ENCODE data around the gene SLC9C2. TPM values are rescaled to one million over a fixed set of nuclear protein-coding genes. Genes with fewer than 3 reads are reported as not detected.

SLC9C2 gene
- total RNA-seq, 1 experiment from 2014 or later: not detected

DNA sequence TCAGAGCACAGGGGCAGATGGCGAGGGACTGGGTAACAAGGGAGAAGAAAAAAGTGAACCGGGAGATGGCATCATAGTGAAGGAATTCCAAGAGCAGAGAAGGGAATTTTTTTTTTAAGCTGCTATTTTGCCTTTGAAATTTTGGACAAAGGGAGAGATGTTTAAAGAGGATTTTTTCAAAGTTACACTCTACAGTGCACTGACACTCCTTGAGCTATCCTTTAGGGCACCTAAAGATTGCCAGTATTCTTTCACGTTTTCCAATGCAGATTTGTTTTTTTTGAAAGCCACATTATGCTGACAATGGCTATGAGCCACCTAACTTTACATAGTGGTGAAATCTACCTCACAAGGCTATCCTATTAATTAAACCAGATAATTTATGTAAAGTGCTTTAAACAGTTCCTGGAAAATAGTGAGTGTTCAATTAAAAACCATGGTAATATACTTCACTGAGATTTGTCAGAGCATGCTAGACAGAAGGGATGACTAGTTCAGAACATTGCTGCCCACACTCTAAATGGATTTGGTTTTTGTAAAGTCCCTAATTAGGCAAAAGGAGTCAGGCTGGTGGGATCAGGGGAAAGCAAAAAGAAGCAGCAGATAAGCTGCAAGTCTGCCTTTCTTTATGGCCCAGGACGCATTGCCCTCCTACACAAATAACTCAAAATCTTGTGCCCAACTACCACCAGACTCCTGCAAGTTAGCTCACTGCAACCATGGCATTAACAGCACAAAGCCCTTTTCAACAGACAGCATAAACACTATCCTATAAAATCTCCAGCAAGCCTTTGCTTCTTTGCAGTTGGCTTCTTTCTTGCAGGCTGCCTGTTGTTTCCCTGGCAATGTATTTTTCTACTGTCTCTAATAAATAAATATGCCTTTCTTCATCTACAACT, 71.8 kb downstream of the SLC9C2 start:
- ChIA-PET POLR2A (no interaction called here), CTCF (no interaction called here)
- H3K9me3 ChIP-seq (ENCODE audit: control insufficient read depth, insufficient read depth, low read depth, low read length): no peaks in the 10 kb centered on the region
- no TSS peak for BruUV-seq (replicated peaks)
- DNase-seq (ENCODE audit: low read depth, low spot score) (no peak), ATAC-seq (no peak)
- H3K36me3 ChIP-seq (ENCODE audit: control insufficient read depth, insufficient read depth, low read length): no peaks in the 10 kb centered on the region
- in situ Hi-C loops (cut with HindIII; ENCODE audit: low pct_unique_long_range_greater_than_20kb, low sequenced_read_pairs) (no loop called here), intact Hi-C loops (cut with micrococcal nuclease; ENCODE audit: unreplicated experiment) (no loop called here)
- H3K4me3 ChIP-seq (ENCODE audit: low read depth in 2 of 2, low read length in 2 of 2): no peak overlapping the region
- H3K27ac ChIP-seq (ENCODE audit: low read length): no peak overlapping the region
- TF ChIP-seq, protein P1, sequence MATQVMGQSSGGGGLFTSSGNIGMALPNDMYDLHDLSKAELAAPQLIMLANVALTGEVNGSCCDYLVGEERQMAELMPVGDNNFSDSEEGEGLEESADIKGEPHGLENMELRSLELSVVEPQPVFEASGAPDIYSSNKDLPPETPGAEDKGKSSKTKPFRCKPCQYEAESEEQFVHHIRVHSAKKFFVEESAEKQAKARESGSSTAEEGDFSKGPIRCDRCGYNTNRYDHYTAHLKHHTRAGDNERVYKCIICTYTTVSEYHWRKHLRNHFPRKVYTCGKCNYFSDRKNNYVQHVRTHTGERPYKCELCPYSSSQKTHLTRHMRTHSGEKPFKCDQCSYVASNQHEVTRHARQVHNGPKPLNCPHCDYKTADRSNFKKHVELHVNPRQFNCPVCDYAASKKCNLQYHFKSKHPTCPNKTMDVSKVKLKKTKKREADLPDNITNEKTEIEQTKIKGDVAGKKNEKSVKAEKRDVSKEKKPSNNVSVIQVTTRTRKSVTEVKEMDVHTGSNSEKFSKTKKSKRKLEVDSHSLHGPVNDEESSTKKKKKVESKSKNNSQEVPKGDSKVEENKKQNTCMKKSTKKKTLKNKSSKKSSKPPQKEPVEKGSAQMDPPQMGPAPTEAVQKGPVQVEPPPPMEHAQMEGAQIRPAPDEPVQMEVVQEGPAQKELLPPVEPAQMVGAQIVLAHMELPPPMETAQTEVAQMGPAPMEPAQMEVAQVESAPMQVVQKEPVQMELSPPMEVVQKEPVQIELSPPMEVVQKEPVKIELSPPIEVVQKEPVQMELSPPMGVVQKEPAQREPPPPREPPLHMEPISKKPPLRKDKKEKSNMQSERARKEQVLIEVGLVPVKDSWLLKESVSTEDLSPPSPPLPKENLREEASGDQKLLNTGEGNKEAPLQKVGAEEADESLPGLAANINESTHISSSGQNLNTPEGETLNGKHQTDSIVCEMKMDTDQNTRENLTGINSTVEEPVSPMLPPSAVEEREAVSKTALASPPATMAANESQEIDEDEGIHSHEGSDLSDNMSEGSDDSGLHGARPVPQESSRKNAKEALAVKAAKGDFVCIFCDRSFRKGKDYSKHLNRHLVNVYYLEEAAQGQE (IDR thresholded peaks at IDR 0.05; ENCODE audit: insufficient read depth in 1 of 2, low read depth in 2 of 2, low read length in 1 of 2): no peak
- no peak for TF ChIP-seq TCF7L2 (IDR thresholded peaks at IDR 0.05; ENCODE audit: low read depth, low read length)
- TF ChIP-seq, protein P2, sequence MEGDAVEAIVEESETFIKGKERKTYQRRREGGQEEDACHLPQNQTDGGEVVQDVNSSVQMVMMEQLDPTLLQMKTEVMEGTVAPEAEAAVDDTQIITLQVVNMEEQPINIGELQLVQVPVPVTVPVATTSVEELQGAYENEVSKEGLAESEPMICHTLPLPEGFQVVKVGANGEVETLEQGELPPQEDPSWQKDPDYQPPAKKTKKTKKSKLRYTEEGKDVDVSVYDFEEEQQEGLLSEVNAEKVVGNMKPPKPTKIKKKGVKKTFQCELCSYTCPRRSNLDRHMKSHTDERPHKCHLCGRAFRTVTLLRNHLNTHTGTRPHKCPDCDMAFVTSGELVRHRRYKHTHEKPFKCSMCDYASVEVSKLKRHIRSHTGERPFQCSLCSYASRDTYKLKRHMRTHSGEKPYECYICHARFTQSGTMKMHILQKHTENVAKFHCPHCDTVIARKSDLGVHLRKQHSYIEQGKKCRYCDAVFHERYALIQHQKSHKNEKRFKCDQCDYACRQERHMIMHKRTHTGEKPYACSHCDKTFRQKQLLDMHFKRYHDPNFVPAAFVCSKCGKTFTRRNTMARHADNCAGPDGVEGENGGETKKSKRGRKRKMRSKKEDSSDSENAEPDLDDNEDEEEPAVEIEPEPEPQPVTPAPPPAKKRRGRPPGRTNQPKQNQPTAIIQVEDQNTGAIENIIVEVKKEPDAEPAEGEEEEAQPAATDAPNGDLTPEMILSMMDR (IDR thresholded peaks at IDR 0.05): no peak
- no peak for TF ChIP-seq SIN3A (IDR thresholded peaks at IDR 0.05; ENCODE audit: borderline replicate concordance, insufficient read depth, low read depth, low read length)
- no peak for TF ChIP-seq POLR2AphosphoS5 (IDR thresholded peaks at IDR 0.05; ENCODE audit: low read depth, low read length)
- H3K27me3 ChIP-seq (ENCODE audit: control insufficient read depth, insufficient read depth, low read length): peaks cover 2% of the 10 kb centered on the region; the same call in 1 of the 2 replicates
- H3K4me1 ChIP-seq (ENCODE audit: control insufficient read depth, insufficient read depth, low read length): no peaks in the 10 kb centered on the region

DNA sequence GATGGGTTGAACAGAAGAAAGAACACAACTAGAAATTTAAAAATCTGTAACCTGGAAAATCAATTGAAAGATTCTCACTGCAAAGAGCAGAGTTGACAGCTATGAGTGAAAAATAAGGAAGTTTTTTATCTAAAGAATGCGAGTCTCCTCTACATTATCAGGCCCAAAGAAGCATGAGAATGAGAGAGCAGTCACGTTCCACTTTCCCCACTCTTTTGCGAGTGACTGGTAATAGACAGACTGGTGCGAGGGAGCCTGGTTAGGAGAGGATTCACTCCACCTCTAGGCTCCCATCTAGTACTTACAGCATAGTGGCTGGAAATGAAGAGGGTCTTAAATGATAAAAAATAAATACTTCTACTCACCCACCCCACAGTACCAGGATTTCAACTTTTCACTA, 73.8 kb downstream of the SLC9C2 start:
- Histone ChIP-seq H3K27ac (ENCODE audit: low read length) (no peak overlapping the region), H3K4me1 (ENCODE audit: control insufficient read depth, insufficient read depth, low read length) (no peaks in the 10 kb centered on the region), H3K36me3 (ENCODE audit: control insufficient read depth, insufficient read depth, low read length) (no peaks in the 10 kb centered on the region), H3K27me3 (ENCODE audit: control insufficient read depth, insufficient read depth, low read length) (no peaks in the 10 kb centered on the region; the same call in 1 of the 2 replicates), H3K4me3 (ENCODE audit: low read depth in 2 of 2, low read length in 2 of 2) (no peak overlapping the region), H3K9me3 (ENCODE audit: control insufficient read depth, insufficient read depth, low read depth, low read length) (no peaks in the 10 kb centered on the region)
- DNase-seq (ENCODE audit: low read depth, low spot score) (no peak), ATAC-seq (no peak)
- intact Hi-C loops (cut with micrococcal nuclease; ENCODE audit: unreplicated experiment): no loop called here
- no TSS peak for BruUV-seq (replicated peaks)
- ChIA-PET POLR2A (no interaction called here), CTCF (no interaction called here)
- in situ Hi-C loops (cut with HindIII; ENCODE audit: low pct_unique_long_range_greater_than_20kb, low sequenced_read_pairs): no loop called here
- TF ChIP-seq TCF7L2 (IDR thresholded peaks at IDR 0.05; ENCODE audit: low read depth, low read length): no peak
- TF ChIP-seq, protein P2 (IDR thresholded peaks at IDR 0.05): no peak
- no peak for TF ChIP-seq SIN3A (IDR thresholded peaks at IDR 0.05; ENCODE audit: borderline replicate concordance, insufficient read depth, low read depth, low read length)
- TF ChIP-seq POLR2AphosphoS5 (IDR thresholded peaks at IDR 0.05; ENCODE audit: low read depth, low read length): no peak
- TF ChIP-seq, protein P1 (IDR thresholded peaks at IDR 0.05; ENCODE audit: insufficient read depth in 1 of 2, low read depth in 2 of 2, low read length in 1 of 2): no peak

Data from Panc1 (cell line).